Naive B cell (primary cell): ENCODE data around the gene TMEFF2. TPM values are rescaled to one million over a fixed set of nuclear protein-coding genes. Genes with fewer than 3 reads are reported as not detected.

Experiments used
- ATAC-seq, 2 donors: fragments of 150-1000 bp; cut with Tn5 transposase; 2 replicates each; pipeline ENCODE4 v1.10.0; 2021; ENCODE audit warnings: low read depth in 2 of 2, mild to moderate bottlenecking in 2 of 2, moderate library complexity in 2 of 2
- DNase-seq: peaks from one replicate; pipeline ENCODE4 v3.0.0; 2022
- H3K27ac Mint-ChIP-seq, 6 donors: one replicate each; pipeline ENCODE4 v1.8.0; 2020 to 2022; ENCODE audit warnings: mild to moderate bottlenecking in 6 of 6, mixed read lengths in 6 of 6, moderate library complexity in 5 of 6, inconsistent platforms in 2 of 6
- H3K27me3 Mint-ChIP-seq, 3 donors: one replicate each; pipeline ENCODE4 v1.8.0; 2021 to 2022; ENCODE audit warnings: mixed read lengths in 3 of 3, mild to moderate bottlenecking in 1 of 3
- H3K36me3 Mint-ChIP-seq, 2 donors: one replicate each; pipeline ENCODE4 v1.8.0; 2020 to 2022; ENCODE audit warnings: mixed read lengths in 2 of 2, inconsistent platforms in 1 of 2, mild to moderate bottlenecking in 1 of 2
- H3K4me1 Mint-ChIP-seq, 3 donors: one replicate each; pipeline ENCODE4 v1.8.0; 2020 to 2022; ENCODE audit warnings: mixed read lengths in 3 of 3, inconsistent platforms in 1 of 3, mild to moderate bottlenecking in 1 of 3, moderate library complexity in 1 of 3
- H3K4me3 Mint-ChIP-seq, 8 donors: one replicate each; pipeline ENCODE4 v1.8.0; 2020 to 2022; ENCODE audit warnings: mild to moderate bottlenecking in 8 of 8, mixed read lengths in 8 of 8, moderate library complexity in 8 of 8, inconsistent platforms in 2 of 8
- H3K9me3 Mint-ChIP-seq, 7 donors: one replicate each; pipeline ENCODE4 v1.8.0; 2020 to 2022; ENCODE audit warnings: mixed read lengths in 7 of 7, mild to moderate bottlenecking in 5 of 7, inconsistent platforms in 2 of 7, moderate library complexity in 1 of 7
- polyA plus RNA-seq, 6 donors: library from polyadenylated mRNA; unstranded; fragments of 300-500 nt; fragmentation: Illumina TruSeq; gene quantifications; one replicate each; pipeline ENCODE4 v1.2.3, GENCODE V29; 2021; ENCODE audit warnings: low read depth in 6 of 6

The TMEFF2 gene, protein sequence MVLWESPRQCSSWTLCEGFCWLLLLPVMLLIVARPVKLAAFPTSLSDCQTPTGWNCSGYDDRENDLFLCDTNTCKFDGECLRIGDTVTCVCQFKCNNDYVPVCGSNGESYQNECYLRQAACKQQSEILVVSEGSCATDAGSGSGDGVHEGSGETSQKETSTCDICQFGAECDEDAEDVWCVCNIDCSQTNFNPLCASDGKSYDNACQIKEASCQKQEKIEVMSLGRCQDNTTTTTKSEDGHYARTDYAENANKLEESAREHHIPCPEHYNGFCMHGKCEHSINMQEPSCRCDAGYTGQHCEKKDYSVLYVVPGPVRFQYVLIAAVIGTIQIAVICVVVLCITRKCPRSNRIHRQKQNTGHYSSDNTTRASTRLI
- not detected for polyA plus RNA-seq

DNA sequence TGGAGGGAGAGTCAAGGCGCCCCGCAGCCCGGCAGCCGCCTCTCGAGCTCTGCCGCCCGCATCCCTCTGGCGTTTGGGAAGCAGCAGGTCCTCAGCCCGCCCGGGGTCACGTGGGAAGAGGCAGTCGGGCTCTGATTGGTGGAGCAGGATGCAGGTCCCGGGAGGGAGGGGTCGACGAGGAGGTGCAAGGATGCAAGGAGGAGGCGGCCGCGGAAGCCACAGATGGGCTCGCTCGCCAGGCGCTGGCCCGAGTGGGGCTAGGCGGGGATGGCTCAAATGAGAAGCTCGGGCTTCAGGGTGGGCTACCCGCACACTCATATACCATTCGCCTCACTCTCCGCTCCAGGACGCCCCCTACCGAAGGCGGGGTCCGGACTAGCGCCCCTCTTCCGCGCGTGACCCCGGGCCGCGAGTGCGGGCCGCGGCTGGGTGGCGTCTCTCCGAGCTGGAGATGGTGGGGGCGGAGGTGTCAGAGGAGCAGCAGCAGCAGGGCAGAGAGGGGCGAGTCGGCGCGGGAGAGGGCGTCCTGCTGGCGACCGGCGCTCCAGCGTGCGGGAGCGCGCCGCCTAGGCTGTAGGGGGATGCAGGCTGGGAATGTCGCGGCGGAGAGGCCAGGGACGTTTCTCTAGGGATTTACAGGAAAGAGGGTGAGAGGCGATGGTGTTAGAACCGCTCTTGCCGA, at the start of gene TMEFF2:
TMEFF2 (minus strand) TSS at position 68 of the 682 bp plus-strand sequence. CDS start 409 bp downstream, outside the sequence.
- peak within 1 kb of the TSS; percentile 72 to 92 (median 86) for H3K4me3 Mint-ChIP-seq
- peaks cover 53 to 66% (median 57%) of the 10 kb centered on the region in 3 donors for H3K27me3 Mint-ChIP-seq
- peaks cover 25 to 38% (median 30%) of the 10 kb centered on the region in 3 donors for H3K4me1 Mint-ChIP-seq
- H3K9me3 Mint-ChIP-seq: no peaks in the 10 kb centered on the region
- ATAC-seq (peak; percentile 54 to 56), DNase-seq (peak; percentile 15)
- peak within 1 kb of the TSS in 4 of 6 donors; percentile 14 to 73 (median 61) for H3K27ac Mint-ChIP-seq
- H3K36me3 Mint-ChIP-seq: peaks cover 0 to 14% of the 10 kb centered on the region in 2 donors

DNA sequence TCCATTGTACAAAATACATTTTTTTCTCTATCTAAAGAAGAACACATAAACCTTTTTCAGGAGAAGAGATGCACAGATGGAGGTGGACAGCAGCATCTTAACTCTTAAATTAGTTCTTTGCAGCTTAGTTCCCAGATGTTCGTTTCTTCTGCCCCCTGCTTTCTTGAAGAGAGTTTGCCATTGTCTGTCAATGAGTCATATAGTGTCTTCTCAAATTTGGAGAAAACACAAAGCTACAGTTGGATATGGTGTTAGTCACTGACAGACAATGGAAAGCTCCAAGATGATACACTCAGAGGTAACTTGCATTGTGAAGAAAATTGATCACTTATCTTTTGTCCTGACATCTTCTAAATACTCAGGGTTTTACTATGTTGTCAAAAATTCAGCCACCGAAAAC, 48.8 kb upstream of the TMEFF2 start:
- Mint-ChIP-seq H3K4me1 (no peaks in the 10 kb centered on the region), H3K27ac (no peak overlapping the region), H3K9me3 (no peaks in the 10 kb centered on the region), H3K27me3 (no peaks in the 10 kb centered on the region), H3K4me3 (no peak overlapping the region), H3K36me3 (no peaks in the 10 kb centered on the region)
- ATAC-seq (no peak), DNase-seq (no peak)

- H3K27ac Mint-ChIP-seq: no peak overlapping the region
- no peaks in the 10 kb centered on the region for H3K36me3 Mint-ChIP-seq
- H3K4me1 Mint-ChIP-seq: no peaks in the 10 kb centered on the region
- H3K4me3 Mint-ChIP-seq: no peak overlapping the region
- peaks cover 0 to 3% (median 0%) of the 10 kb centered on the region in 7 donors for H3K9me3 Mint-ChIP-seq
- ATAC-seq (no peak), DNase-seq (no peak)
- H3K27me3 Mint-ChIP-seq: no peaks in the 10 kb centered on the region
Observed at GRCh38 chr2:192236136-192236535, 41.4 kb upstream of the TMEFF2 start.

DNA sequence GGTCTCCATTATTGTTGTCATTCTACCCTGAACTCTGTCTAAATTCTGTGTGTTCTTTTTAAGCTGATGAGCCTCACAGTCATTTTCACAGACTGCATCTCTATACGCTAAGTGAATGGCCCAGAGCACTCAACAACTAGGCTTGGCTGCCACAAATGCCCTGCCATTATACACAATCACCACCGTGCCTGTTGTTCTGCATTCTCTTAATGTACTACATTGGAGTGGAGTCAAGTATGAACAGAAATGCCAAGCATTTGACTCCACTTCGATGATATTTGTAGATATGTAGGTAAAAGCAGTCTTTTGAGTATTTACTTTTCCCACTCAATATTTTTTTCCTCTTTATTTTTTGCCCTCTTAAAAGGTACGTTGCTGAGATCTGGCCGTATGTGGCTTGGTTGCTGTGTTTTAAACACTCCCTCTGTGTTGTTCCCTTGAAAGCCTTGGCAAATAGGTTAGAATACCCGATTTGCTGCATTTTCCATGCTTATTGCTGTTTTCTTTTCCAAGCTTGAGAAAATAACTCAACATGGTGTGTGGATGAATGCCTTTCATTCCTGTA, 36.2 kb upstream of the TMEFF2 start:
- Mint-ChIP-seq H3K9me3 (peaks cover 0 to 2% (median 0%) of the 10 kb centered on the region in 7 donors), H3K27me3 (peaks cover 0 to 5% (median 0%) of the 10 kb centered on the region in 3 donors)
- ATAC-seq: no peak

DNA sequence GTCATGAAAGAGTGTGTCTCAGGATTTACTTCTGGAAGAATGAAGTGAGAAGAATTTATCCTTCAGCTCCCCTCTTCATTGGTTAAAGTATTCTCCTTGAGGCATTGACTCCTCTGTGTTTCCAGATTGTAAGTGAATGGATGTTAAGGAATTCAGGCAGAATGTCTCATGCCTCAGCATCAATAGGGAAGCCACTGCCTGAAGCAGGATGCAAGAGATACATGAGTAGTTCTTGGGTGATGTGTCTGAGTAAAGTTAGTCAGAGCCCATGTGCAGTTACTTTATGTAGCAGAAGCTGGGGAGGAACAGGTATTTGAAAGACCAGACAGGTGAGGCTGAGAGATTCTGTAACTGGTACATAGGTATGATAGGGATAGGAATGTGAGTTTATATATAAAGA, 34.0 kb upstream of the TMEFF2 start:
- Mint-ChIP-seq H3K9me3 (peaks cover 0 to 2% (median 0%) of the 10 kb centered on the region in 7 donors), H3K4me3 (no peak overlapping the region), H3K27me3 (peaks cover 0 to 5% (median 0%) of the 10 kb centered on the region in 3 donors), H3K4me1 (no peaks in the 10 kb centered on the region), H3K27ac (no peak overlapping the region), H3K36me3 (no peaks in the 10 kb centered on the region)
- DNase-seq (no peak), ATAC-seq (no peak)

More for the DNA sequence above, 36.2 kb upstream of the TMEFF2 start:
- Mint-ChIP-seq H3K27ac (no peak overlapping the region), H3K4me3 (no peak overlapping the region), H3K36me3 (no peaks in the 10 kb centered on the region), H3K4me1 (no peaks in the 10 kb centered on the region)
- no peak for DNase-seq

- H3K27me3 Mint-ChIP-seq: no peaks in the 10 kb centered on the region
- H3K9me3 Mint-ChIP-seq: no peaks in the 10 kb centered on the region
- DNase-seq (no peak), ATAC-seq (no peak)
- H3K4me1 Mint-ChIP-seq: no peaks in the 10 kb centered on the region
- H3K36me3 Mint-ChIP-seq: no peaks in the 10 kb centered on the region
- H3K27ac Mint-ChIP-seq: no peak overlapping the region
- no peak overlapping the region for H3K4me3 Mint-ChIP-seq
Observed at GRCh38 chr2:192218970-192219369, 24.2 kb upstream of the TMEFF2 start.

GRCh38 chr2:192218377-192218776, 23.6 kb upstream of the TMEFF2 start:
- no peaks in the 10 kb centered on the region for H3K4me1 Mint-ChIP-seq
- ATAC-seq (no peak), DNase-seq (no peak)
- H3K27ac Mint-ChIP-seq: no peak overlapping the region
- H3K4me3 Mint-ChIP-seq: no peak overlapping the region
- H3K27me3 Mint-ChIP-seq: no peaks in the 10 kb centered on the region
- H3K9me3 Mint-ChIP-seq: no peaks in the 10 kb centered on the region
- H3K36me3 Mint-ChIP-seq: no peaks in the 10 kb centered on the region

GRCh38 chr2:192216336-192216735, 21.6 kb upstream of the TMEFF2 start:
- Mint-ChIP-seq H3K4me1 (no peaks in the 10 kb centered on the region), H3K27me3 (no peaks in the 10 kb centered on the region), H3K27ac (no peak overlapping the region), H3K4me3 (no peak overlapping the region), H3K36me3 (no peaks in the 10 kb centered on the region), H3K9me3 (no peaks in the 10 kb centered on the region)
- ATAC-seq: no peak
- DNase-seq: no peak

DNA sequence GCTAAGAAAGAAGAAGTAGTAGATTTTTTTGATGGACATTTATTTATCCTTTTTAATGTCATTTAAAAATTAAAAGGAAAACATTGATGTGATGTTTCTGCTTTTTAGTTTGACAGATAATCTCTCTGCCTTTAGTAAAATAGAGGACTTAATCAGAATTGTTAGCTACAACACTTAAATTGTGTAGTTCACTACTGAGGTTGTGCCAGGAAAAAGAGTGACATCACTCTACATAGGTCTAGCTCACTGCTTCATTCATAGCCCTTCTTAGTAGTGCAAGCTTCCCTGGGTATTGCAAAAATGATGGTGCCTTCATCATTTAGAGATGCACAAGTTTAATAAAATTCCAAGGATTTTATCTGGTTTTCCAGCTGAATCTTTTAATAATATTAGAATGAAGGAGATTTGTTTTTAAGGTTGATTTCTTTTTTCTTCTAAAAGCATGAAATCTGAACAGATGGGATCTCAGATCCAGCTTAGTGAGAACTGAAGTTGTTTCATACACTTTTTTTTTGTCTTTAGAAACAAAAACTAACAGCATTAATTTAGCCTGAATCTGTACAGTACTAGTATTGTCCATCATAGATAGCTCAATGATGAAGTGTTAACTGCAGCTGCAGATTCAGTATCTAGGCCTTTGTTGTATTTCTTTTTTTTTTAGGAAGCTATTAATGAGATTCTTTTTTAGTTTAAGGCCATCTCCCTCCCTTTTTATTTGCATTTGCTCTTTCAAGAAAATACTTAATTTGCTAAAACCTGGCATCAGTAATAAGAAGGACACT, 20.6 kb upstream of the TMEFF2 start:
- Mint-ChIP-seq H3K4me1 (no peaks in the 10 kb centered on the region), H3K4me3 (no peak overlapping the region), H3K27me3 (no peaks in the 10 kb centered on the region), H3K36me3 (no peaks in the 10 kb centered on the region), H3K9me3 (no peaks in the 10 kb centered on the region), H3K27ac (no peak overlapping the region)
- ATAC-seq (no peak), DNase-seq (no peak)

- H3K9me3 Mint-ChIP-seq: peaks cover 0 to 2% (median 0%) of the 10 kb centered on the region in 7 donors
- no peak overlapping the region for H3K4me3 Mint-ChIP-seq
- ATAC-seq: no peak
- no peak overlapping the region for H3K27ac Mint-ChIP-seq
- no peaks in the 10 kb centered on the region for H3K36me3 Mint-ChIP-seq
- no peaks in the 10 kb centered on the region for H3K4me1 Mint-ChIP-seq
- no peak for DNase-seq
- H3K27me3 Mint-ChIP-seq: peaks cover 0 to 9% (median 0%) of the 10 kb centered on the region in 3 donors
Observed at GRCh38 chr2:192208848-192209247, 14.1 kb upstream of the TMEFF2 start.

DNA sequence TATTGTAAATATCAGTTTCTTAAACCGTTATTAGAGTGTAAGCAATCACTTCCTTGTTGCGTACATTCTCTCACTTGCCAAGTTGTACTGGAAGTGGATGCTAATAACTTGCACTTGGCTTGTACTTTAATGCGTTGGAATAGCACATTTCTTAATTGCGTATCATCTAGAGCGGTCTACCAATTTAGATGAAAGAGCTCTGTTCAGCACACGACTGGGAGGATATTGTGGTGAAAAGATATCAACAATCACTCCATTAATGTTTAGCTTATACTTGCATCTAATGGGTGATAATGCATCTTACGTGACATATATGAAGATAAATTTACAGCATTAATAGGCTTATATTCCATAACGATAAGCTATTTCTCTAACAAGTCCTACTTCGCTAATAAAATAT, 11.7 kb upstream of the TMEFF2 start:
- no peak for ATAC-seq
- no peak for DNase-seq
- H3K4me3 Mint-ChIP-seq: no peak overlapping the region
- no peaks in the 10 kb centered on the region for H3K4me1 Mint-ChIP-seq
- H3K9me3 Mint-ChIP-seq: peaks cover 0 to 2% (median 0%) of the 10 kb centered on the region in 7 donors
- peaks cover 0 to 19% (median 0%) of the 10 kb centered on the region in 3 donors for H3K27me3 Mint-ChIP-seq
- H3K27ac Mint-ChIP-seq: no peak overlapping the region
- H3K36me3 Mint-ChIP-seq: no peaks in the 10 kb centered on the region

DNA sequence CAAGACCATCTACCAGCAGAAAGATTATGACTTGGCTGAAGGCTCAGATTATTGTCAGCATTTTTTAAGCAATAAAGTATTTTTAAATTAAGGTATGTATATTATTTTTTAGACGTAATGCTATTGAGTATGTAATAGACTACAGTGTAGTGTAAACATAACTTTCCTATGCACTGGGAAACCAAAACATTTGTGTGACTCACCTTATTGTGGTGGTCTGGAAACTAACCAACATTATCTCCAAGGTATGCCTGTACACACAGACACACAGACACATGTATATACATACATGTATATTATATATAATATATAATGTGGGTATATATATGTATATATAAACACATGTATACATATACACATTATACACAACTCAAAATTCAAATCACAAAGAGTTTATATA, 9.1 kb upstream of the TMEFF2 start:
- peaks cover 0 to 2% (median 0%) of the 10 kb centered on the region in 7 donors for H3K9me3 Mint-ChIP-seq
- H3K4me1 Mint-ChIP-seq: no peaks in the 10 kb centered on the region

DNA sequence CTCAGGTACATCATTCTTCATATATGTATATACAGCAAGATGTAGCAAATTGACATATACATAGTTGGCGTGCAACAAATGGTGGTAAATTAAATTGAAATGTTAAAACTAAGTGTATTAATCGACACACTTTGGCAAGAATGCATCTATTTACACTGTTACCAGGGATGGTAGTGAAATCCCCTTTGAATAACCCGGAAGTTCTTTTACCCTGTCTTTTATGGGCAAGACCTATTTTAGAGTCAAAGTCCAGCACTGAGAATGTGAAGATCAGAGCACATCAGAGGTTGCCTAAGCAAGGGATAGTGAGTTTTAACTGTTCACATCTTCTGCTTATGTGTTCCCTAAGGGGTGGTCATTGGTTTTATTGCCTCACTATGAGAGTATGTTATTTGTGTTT, 7.6 kb upstream of the TMEFF2 start:
- Mint-ChIP-seq H3K27me3 (peaks cover 7 to 22% (median 18%) of the 10 kb centered on the region in 3 donors), H3K4me1 (no peaks in the 10 kb centered on the region), H3K27ac (no peak overlapping the region), H3K36me3 (no peaks in the 10 kb centered on the region), H3K9me3 (no peaks in the 10 kb centered on the region), H3K4me3 (no peak overlapping the region)
- no peak for ATAC-seq
- DNase-seq: no peak

More for the DNA sequence above, 9.1 kb upstream of the TMEFF2 start:
- no peaks in the 10 kb centered on the region for H3K36me3 Mint-ChIP-seq
- H3K27me3 Mint-ChIP-seq: peaks cover 0 to 22% (median 18%) of the 10 kb centered on the region in 3 donors
- H3K27ac Mint-ChIP-seq: no peak overlapping the region
- ATAC-seq: no peak
- no peak overlapping the region for H3K4me3 Mint-ChIP-seq
- DNase-seq: no peak
